GM18868 (cell line): Measurements from ENCODE around the gene MOCS2.

ENCODE experiments used
- ATAC-seq: cut with Tn5 transposase; IDR thresholded peaks from one replicate; pipeline ENCODE4 v1.9.1; 2021; ENCODE audit warnings: mild to moderate bottlenecking, moderate library complexity; ENCODE audit not compliant: unreplicated experiment

MOCS2 gene

GRCh38 chr5:53055365-53055764 lies 54.2 kb downstream of the MOCS2 start:
- ATAC-seq, result no peak

- no peak for ATAC-seq
Measured at GRCh38 chr5:53053364-53053763, 56.2 kb downstream of the MOCS2 start.

- ATAC-seq, result no peak
Measured at GRCh38 chr5:53052499-53052898, 57.1 kb downstream of the MOCS2 start.

GRCh38 chr5:53048248-53048647 lies 61.3 kb downstream of the MOCS2 start:
- no peak for ATAC-seq
